ENCODE data around the gene BRINP1.

Gene BRINP1

GRCh38 chr9:119284587-119285337 is 84.5 kb downstream of the BRINP1 start:
- DNase-seq (ENCODE audit: low read depth, low spot score): no peak
- no peak overlapping the region for H3K4me3 ChIP-seq (ENCODE audit: low read depth, low read length)
- POLR2A ChIA-PET: no interaction called here
- TF ChIP-seq CTCF (IDR thresholded peaks at IDR 0.05; ENCODE audit: insufficient read depth, low read length, missing control alignments): no peak
- CTCF ChIA-PET: no interaction called here

- no peak for DNase-seq (ENCODE audit: low read depth, low spot score)
- ChIA-PET CTCF (no interaction called here), POLR2A (no interaction called here)
- no peak for TF ChIP-seq CTCF (IDR thresholded peaks at IDR 0.05; ENCODE audit: insufficient read depth, low read length, missing control alignments)
- no peak overlapping the region for H3K4me3 ChIP-seq (ENCODE audit: low read depth, low read length)
Measured at GRCh38 chr9:119284118-119284517, 85.1 kb downstream of the BRINP1 start.

GRCh38 chr9:119283078-119283794 is 86.0 kb downstream of the BRINP1 start:
- no peak overlapping the region for H3K4me3 ChIP-seq (ENCODE audit: low read depth, low read length)
- no peak for TF ChIP-seq CTCF (IDR thresholded peaks at IDR 0.05; ENCODE audit: insufficient read depth, low read length, missing control alignments)
- DNase-seq (ENCODE audit: low read depth, low spot score): no peak
- ChIA-PET CTCF (no interaction called here), POLR2A (no interaction called here)

- ChIA-PET CTCF (no interaction called here), POLR2A (no interaction called here)
- no peak for DNase-seq (ENCODE audit: low read depth, low spot score)
- H3K4me3 ChIP-seq (ENCODE audit: low read depth, low read length): no peak overlapping the region
- no peak for TF ChIP-seq CTCF (IDR thresholded peaks at IDR 0.05; ENCODE audit: insufficient read depth, low read length, missing control alignments)
Measured at GRCh38 chr9:119282476-119283077, 86.7 kb downstream of the BRINP1 start.

- H3K4me3 ChIP-seq (ENCODE audit: low read depth, low read length): no peak overlapping the region
- TF ChIP-seq CTCF (IDR thresholded peaks at IDR 0.05; ENCODE audit: insufficient read depth, low read length, missing control alignments): no peak
- ChIA-PET POLR2A (no interaction called here), CTCF (no interaction called here)
- DNase-seq (ENCODE audit: low read depth, low spot score): no peak
Measured at GRCh38 chr9:119280740-119281485, 88.3 kb downstream of the BRINP1 start.

GRCh38 chr9:119278171-119278570 is 91.1 kb downstream of the BRINP1 start:
- no peak overlapping the region for H3K4me3 ChIP-seq (ENCODE audit: low read depth, low read length)
- TF ChIP-seq CTCF (IDR thresholded peaks at IDR 0.05; ENCODE audit: insufficient read depth, low read length, missing control alignments): no peak
- CTCF ChIA-PET: no interaction called here
- POLR2A ChIA-PET: no interaction called here
- no peak for DNase-seq (ENCODE audit: low read depth, low spot score)
